CD4-positive, alpha-beta T cell (primary cell): ENCODE measurements around the gene WNT8B. TPM values are rescaled to one million over a fixed set of nuclear protein-coding genes. Genes with fewer than 3 reads are reported as not detected.

Source experiments
- ATAC-seq: fragments of 200-7000 bp; cut with Tn5 transposase; one replicate; pipeline ENCODE4 v1.10.0; 2022; ENCODE audit warnings: mild to moderate bottlenecking; ENCODE audit not compliant: poor library complexity
- CTCF ChIA-PET: fragments of 350-600 bp; sonication (Branson Sonifier 250); formaldehyde crosslinking; loops from one replicate; lab custom pipeline; 2021; ENCODE audit warnings: antibody characterized with exemption, inconsistent platforms; lab: Charles Lee
- POLR2A ChIA-PET: fragments of 350-600 bp; sonication (Branson Sonifier 250); formaldehyde crosslinking; loops from one replicate; lab custom pipeline; 2021; ENCODE audit warnings: antibody characterized with exemption, inconsistent platforms; lab: Charles Lee
- DNase-seq, 14 experiments: peaks; one replicate each; pipeline ENCODE4 v3.0.0-alpha.2; 2013 to 2020; ENCODE audit warnings: mixed read lengths in 2 of 14
- H3K27ac ChIP-seq, 2 donors: one replicate each; pipeline versions ENCODE4 v1.5.1 to v1.7.0; 2013; ENCODE audit warnings: low read length in 2 of 2, low read depth in 1 of 2, mild to moderate bottlenecking in 1 of 2
- H3K27me3 ChIP-seq, 2 experiments: 1 replicate in 1 of 2; 2 replicates in 1 of 2; pipeline versions ENCODE4 v1.6.1 to v1.7.0; 2013; ENCODE audit warnings: low read length in 2 of 2, control low read depth in 1 of 2, mild to moderate bottlenecking in 1 of 2, moderate library complexity in 1 of 2; ENCODE audit not compliant: insufficient read depth in 2 of 2, control insufficient read depth in 1 of 2
- H3K36me3 ChIP-seq: one replicate; pipeline ENCODE4 v1.6.1; 2013; ENCODE audit warnings: low read length, control low read depth; ENCODE audit not compliant: insufficient read depth
- H3K4me1 ChIP-seq: one replicate; pipeline ENCODE4 v1.6.1; 2013; ENCODE audit warnings: low read length, control low read depth; ENCODE audit not compliant: insufficient read depth
- H3K4me3 ChIP-seq: one replicate; pipeline ENCODE4 v1.5.1; 2013; ENCODE audit warnings: mild to moderate bottlenecking, low read length, moderate library complexity
- H3K9me3 ChIP-seq, 2 experiments: 1 replicate in 1 of 2; 2 replicates in 1 of 2; pipeline versions ENCODE4 v1.6.1 to v1.7.0; 2013; ENCODE audit warnings: low read length in 2 of 2, mild to moderate bottlenecking in 2 of 2, control low read depth in 1 of 2, moderate library complexity in 1 of 2; ENCODE audit not compliant: control insufficient read depth in 1 of 2, insufficient read depth in 1 of 2
- H3K27ac Mint-ChIP-seq: one replicate; pipeline ENCODE4 v1.8.0; 2020; ENCODE audit warnings: mixed read lengths
- H3K27me3 Mint-ChIP-seq: one replicate; pipeline ENCODE4 v1.8.0; 2021; ENCODE audit warnings: mixed read lengths
- H3K36me3 Mint-ChIP-seq: one replicate; pipeline ENCODE4 v1.8.0; 2021; ENCODE audit warnings: low read depth, mixed read lengths
- H3K4me1 Mint-ChIP-seq: one replicate; pipeline ENCODE4 v1.8.0; 2021; ENCODE audit warnings: low read depth, mixed read lengths
- H3K4me3 Mint-ChIP-seq: one replicate; pipeline ENCODE4 v1.8.0; 2020; ENCODE audit warnings: mild to moderate bottlenecking, mixed read lengths
- H3K9me3 Mint-ChIP-seq: one replicate; pipeline ENCODE4 v1.8.0; 2020; ENCODE audit warnings: mixed read lengths
- intact Hi-C, 2 experiments: fragments of 100-400 bp; cut with DNase I in 1 of 2; cut with micrococcal nuclease in 1 of 2; formaldehyde crosslinking; loops; one replicate each; pipeline versions ENCODE4 v1.15.1 to v1.9.0; 2023 to 2025; cut with DNase I, micrococcal nuclease
- total RNA-seq, 174 experiments: library from RNA in 2 of 174; stranded (reverse) in 2 of 174; gene quantifications; one replicate each; pipeline ENCODE4 v1.2.3 and lab custom pipeline; 2021 to 2026
- TF ChIP-seq, protein P1 (sequence below): fragments of 200-600 bp; IDR thresholded peaks from one replicate; pipeline ENCODE4 v1.8.0; 2022; ENCODE audit warnings: antibody characterized with exemption, mild to moderate bottlenecking

WNT8B gene
- total RNA-seq, 2 experiments from 2014 or later = not detected

DNA sequence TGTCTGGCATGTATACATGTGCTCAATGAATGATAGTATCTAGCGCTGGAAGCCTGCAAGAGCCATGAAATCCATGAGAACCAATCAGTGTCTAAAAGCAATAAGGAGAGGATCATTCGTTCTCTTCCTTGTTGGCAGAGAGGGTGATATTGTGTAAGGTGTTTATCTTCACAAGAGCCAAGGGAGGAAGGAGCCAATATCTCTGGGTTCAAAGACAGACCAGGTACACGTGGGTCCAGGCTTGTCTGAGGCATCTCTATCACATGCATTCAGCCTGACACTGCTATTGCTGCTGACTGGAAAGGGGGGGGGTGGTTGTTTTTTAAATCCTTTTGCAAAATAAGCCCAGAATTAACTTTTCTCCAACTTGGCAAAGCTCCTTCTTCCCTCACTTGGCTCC, 52.8 kb downstream of the WNT8B start:
- Mint-ChIP-seq H3K4me3 (no peak overlapping the region), H3K36me3 (peaks cover 44% of the 10 kb centered on the region), H3K4me1 (peaks cover 41% of the 10 kb centered on the region), H3K27me3 (no peaks in the 10 kb centered on the region), H3K27ac (no peak overlapping the region), H3K9me3 (no peaks in the 10 kb centered on the region)
- Histone ChIP-seq H3K9me3 (no peaks in the 10 kb centered on the region), H3K27me3 (no peaks in the 10 kb centered on the region), H3K4me3 (no peak overlapping the region), H3K4me1 (peaks cover 27% of the 10 kb centered on the region), H3K36me3 (peaks cover 19% of the 10 kb centered on the region), H3K27ac (no peak overlapping the region)
- intact Hi-C loops = no loop called here
- POLR2A ChIA-PET = no interaction called here
- CTCF ChIA-PET = interaction anchor here (1.1 to 1.5 kb wide), 2 partner anchors 20 to 173 kb away, joined by 3 to 5 read pairs; partner anchors contain the start of gene HIF1AN
- DNase-seq = no peak
- no peak for ATAC-seq
- TF ChIP-seq, protein P1, sequence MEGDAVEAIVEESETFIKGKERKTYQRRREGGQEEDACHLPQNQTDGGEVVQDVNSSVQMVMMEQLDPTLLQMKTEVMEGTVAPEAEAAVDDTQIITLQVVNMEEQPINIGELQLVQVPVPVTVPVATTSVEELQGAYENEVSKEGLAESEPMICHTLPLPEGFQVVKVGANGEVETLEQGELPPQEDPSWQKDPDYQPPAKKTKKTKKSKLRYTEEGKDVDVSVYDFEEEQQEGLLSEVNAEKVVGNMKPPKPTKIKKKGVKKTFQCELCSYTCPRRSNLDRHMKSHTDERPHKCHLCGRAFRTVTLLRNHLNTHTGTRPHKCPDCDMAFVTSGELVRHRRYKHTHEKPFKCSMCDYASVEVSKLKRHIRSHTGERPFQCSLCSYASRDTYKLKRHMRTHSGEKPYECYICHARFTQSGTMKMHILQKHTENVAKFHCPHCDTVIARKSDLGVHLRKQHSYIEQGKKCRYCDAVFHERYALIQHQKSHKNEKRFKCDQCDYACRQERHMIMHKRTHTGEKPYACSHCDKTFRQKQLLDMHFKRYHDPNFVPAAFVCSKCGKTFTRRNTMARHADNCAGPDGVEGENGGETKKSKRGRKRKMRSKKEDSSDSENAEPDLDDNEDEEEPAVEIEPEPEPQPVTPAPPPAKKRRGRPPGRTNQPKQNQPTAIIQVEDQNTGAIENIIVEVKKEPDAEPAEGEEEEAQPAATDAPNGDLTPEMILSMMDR = no peak

- H3K27me3 Mint-ChIP-seq = no peaks in the 10 kb centered on the region
- no peaks in the 10 kb centered on the region for H3K9me3 Mint-ChIP-seq
- peaks cover 29% of the 10 kb centered on the region for H3K4me1 Mint-ChIP-seq
- no peak overlapping the region for H3K4me3 ChIP-seq
- H3K4me1 ChIP-seq = peaks cover 15% of the 10 kb centered on the region
- no peak for DNase-seq
- ChIA-PET POLR2A (interaction anchor here (1.0 kb wide), 1 partner anchor 19 kb away, joined by 5 read pairs; the partner anchor contains the start of gene HIF1AN), CTCF (interaction anchor here (1.0 kb wide), 1 partner anchor 35 kb away, joined by 4 read pairs; no protein-coding TSS in a partner anchor)
- H3K27ac ChIP-seq = no peak overlapping the region
- H3K27me3 ChIP-seq = no peaks in the 10 kb centered on the region
- H3K9me3 ChIP-seq = no peaks in the 10 kb centered on the region
- H3K36me3 Mint-ChIP-seq = peaks cover 42% of the 10 kb centered on the region
- no peak overlapping the region for H3K4me3 Mint-ChIP-seq
- no peak for ATAC-seq
- intact Hi-C loops = no loop called here
- no peak overlapping the region for H3K27ac Mint-ChIP-seq
- TF ChIP-seq, protein P1 = no peak
- H3K36me3 ChIP-seq = peaks cover 19% of the 10 kb centered on the region
Measured at GRCh38 chr10:100516847-100517246, 54.0 kb downstream of the WNT8B start.

GRCh38 chr10:100518761-100519241, 56.0 kb downstream of the WNT8B start:
- H3K4me3 ChIP-seq = no peak overlapping the region
- H3K27ac ChIP-seq = no peak overlapping the region
- intact Hi-C loops = loop anchor here (1.0 to 2.0 kb wide), 4 partner anchors 10 to 84 kb away; no protein-coding TSS in a partner anchor
- CTCF ChIA-PET = interaction anchor here (0.6 to 2.4 kb wide), 18 partner anchors 9 to 189 kb away, joined by 3 to 45 read pairs (median 4); partner anchors contain the start of genes HIF1AN, NDUFB8 and PKD2L1
- H3K27me3 ChIP-seq = no peaks in the 10 kb centered on the region
- H3K4me1 ChIP-seq = peaks cover 12% of the 10 kb centered on the region
- TF ChIP-seq, protein P1 = peak; percentile 88
- no peaks in the 10 kb centered on the region for H3K9me3 ChIP-seq
- Mint-ChIP-seq H3K4me3 (no peak overlapping the region), H3K27me3 (no peaks in the 10 kb centered on the region), H3K27ac (peak overlapping the region; percentile 29), H3K9me3 (no peaks in the 10 kb centered on the region), H3K36me3 (peaks cover 50% of the 10 kb centered on the region), H3K4me1 (peaks cover 16% of the 10 kb centered on the region)
- ATAC-seq = peak; percentile 80
- DNase-seq = peak; percentile 38 to 76 (median 52)
- peaks cover 32% of the 10 kb centered on the region for H3K36me3 ChIP-seq
- POLR2A ChIA-PET = interaction anchor here (0.6 to 2.0 kb wide), 8 partner anchors 9 to 80 kb away, joined by 3 to 25 read pairs (median 4); partner anchors contain the start of genes HIF1AN and NDUFB8
